HCT116 (cell line): ENCODE measurements around the gene RGS17.

Experiments used
- ATF3 ChIP-seq: IDR thresholded peaks from 2 replicates; pipeline ENCODE4 v1.6.1; 2012
- CBX3 ChIP-seq: IDR thresholded peaks from 2 replicates; pipeline ENCODE4 v1.6.1; 2012; ENCODE audit warnings: low read depth
- CEBPB ChIP-seq: IDR thresholded peaks from 2 replicates; pipeline ENCODE4 v1.6.1; 2012; ENCODE audit warnings: low read depth
- CTCF ChIP-seq, 3 experiments: fragments of 200-600 bp in 1 of 3; sonication (generic) in 1 of 3; IDR thresholded peaks in 2 of 3; conservative IDR thresholded peaks in 1 of 3; 2 replicates each; pipeline ENCODE4 v1.5.1; 2012 to 2017; ENCODE audit warnings: low read depth in 2 of 3, low read length in 2 of 3, antibody characterized with exemption in 1 of 3, borderline replicate concordance in 1 of 3, control low read depth in 1 of 3, mild to moderate bottlenecking in 1 of 3, mixed read lengths in 1 of 3, mixed run types in 1 of 3, moderate library complexity in 1 of 3; ENCODE audit not compliant: insufficient read depth in 1 of 3
- EZH2 ChIP-seq: fragments of 200-600 bp; sonication (generic); IDR thresholded peaks from 2 replicates; pipeline ENCODE4 v1.6.1; 2017; ENCODE audit warnings: antibody characterized with exemption, mixed run types
- EZH2phosphoT487 ChIP-seq: fragments of 200-600 bp; IDR thresholded peaks from 2 replicates; pipeline ENCODE4 v1.6.1; 2018; ENCODE audit warnings: antibody characterized with exemption, borderline replicate concordance
- MAX ChIP-seq: IDR thresholded peaks from 2 replicates; pipeline ENCODE4 v1.6.1; 2012
- POLR2A ChIP-seq: IDR thresholded peaks from 2 replicates; pipeline ENCODE4 v1.7.0; 2011; ENCODE audit warnings: borderline replicate concordance; ENCODE audit not compliant: insufficient read depth, insufficient read length; ENCODE audit errors: extremely low read depth
- POLR2AphosphoS5 ChIP-seq: IDR thresholded peaks from 2 replicates; pipeline ENCODE4 v1.6.1; 2011; ENCODE audit warnings: mild to moderate bottlenecking, low read depth, low read length, moderate library complexity
- RAD21 ChIP-seq: IDR thresholded peaks from 2 replicates; pipeline ENCODE4 v1.6.1; 2012; ENCODE audit warnings: low read depth, mild to moderate bottlenecking
- REST ChIP-seq: IDR thresholded peaks from 2 replicates; pipeline ENCODE4 v1.6.1; 2012; ENCODE audit warnings: low read depth
- YY1 ChIP-seq: IDR thresholded peaks from 2 replicates; pipeline ENCODE4 v1.6.1; 2011; ENCODE audit warnings: low read length, low read depth, moderate library complexity, mild to moderate bottlenecking; ENCODE audit not compliant: insufficient replicate concordance; ENCODE audit errors: extremely low read depth

GRCh38 chr6:153027480-153027879 is 103.6 kb downstream of the RGS17 start:
- TF ChIP-seq CTCF (IDR thresholded peaks at IDR 0.05 in 2 of 3, conservative IDR thresholded peaks at IDR 0.05 in 1 of 3; ENCODE audit: borderline replicate concordance in 1 of 3, insufficient read depth in 1 of 3, low read depth in 2 of 3, low read length in 2 of 3), result no peak
- TF ChIP-seq EZH2, result no peak
- TF ChIP-seq EZH2phosphoT487, result no peak
- TF ChIP-seq YY1, result no peak
- no peak for TF ChIP-seq POLR2A
- TF ChIP-seq RAD21, result no peak
- TF ChIP-seq MAX, result no peak
- no peak for TF ChIP-seq POLR2AphosphoS5
- no peak for TF ChIP-seq CEBPB
- no peak for TF ChIP-seq REST
- TF ChIP-seq ATF3, result no peak
- no peak for TF ChIP-seq CBX3
